Karpas-422 (cell line): Measurements from ENCODE around the gene RAB3D. TPM values are rescaled to one million over a fixed set of nuclear protein-coding genes. Genes with fewer than 3 reads are reported as not detected.
"Not testable (repeated sequence)": the region's sequence is repeated elsewhere in the genome, so short reads cannot be mapped to it uniquely, and the experiment has no call there.

Source experiments
- DNase-seq: peaks from one replicate; pipeline ENCODE4 v3.0.0-alpha.2; 2015
- H2AFZ ChIP-seq: fragments of 200-600 bp; sonication (generic); 2 replicates; pipeline ENCODE4 v1.6.1; 2014; ENCODE audit warnings: antibody characterized with exemption, low read length, mixed read lengths
- H3K27ac ChIP-seq: fragments of 200-600 bp; sonication (generic); 2 replicates; pipeline ENCODE4 v1.5.1; 2014; ENCODE audit warnings: mild to moderate bottlenecking, low read length, moderate library complexity
- H3K27me3 ChIP-seq: fragments of 200-600 bp; sonication (generic); 2 replicates; pipeline ENCODE4 v1.6.1; 2014; ENCODE audit warnings: low read length, mixed read lengths
- H3K36me3 ChIP-seq: fragments of 200-600 bp; sonication (generic); 2 replicates; pipeline ENCODE4 v1.6.1; 2014; ENCODE audit warnings: low read length, mixed read lengths; ENCODE audit not compliant: insufficient read depth
- H3K4me1 ChIP-seq: fragments of 200-600 bp; sonication (generic); 2 replicates; pipeline ENCODE4 v1.6.1; 2014; ENCODE audit warnings: mild to moderate bottlenecking, low read length, mixed read lengths
- H3K4me2 ChIP-seq: fragments of 200-600 bp; sonication (generic); 2 replicates; pipeline ENCODE4 v1.6.1; 2014; ENCODE audit warnings: low read length, low read depth, mild to moderate bottlenecking; ENCODE audit not compliant: poor library complexity, severe bottlenecking
- H3K4me3 ChIP-seq: fragments of 200-600 bp; sonication (generic); 2 replicates; pipeline ENCODE4 v1.5.1; 2014; ENCODE audit warnings: mild to moderate bottlenecking, antibody characterized with exemption, low read length, mixed read lengths
- H3K79me2 ChIP-seq: fragments of 200-600 bp; sonication (generic); 2 replicates; pipeline ENCODE4 v1.6.1; 2014; ENCODE audit warnings: mild to moderate bottlenecking, low read length, mixed read lengths
- H3K9ac ChIP-seq: fragments of 200-600 bp; sonication (generic); 2 replicates; pipeline ENCODE4 v1.6.0; 2014; ENCODE audit warnings: low read length
- H3K9me2 ChIP-seq: fragments of 200-600 bp; sonication (generic), shearing (Covaris generic); replicated peaks from 2 replicates; pipeline ENCODE4 v1.6.0; 2014; ENCODE audit warnings: mild to moderate bottlenecking, low read length, moderate library complexity; ENCODE audit not compliant: insufficient read depth
- H3K9me3 ChIP-seq: fragments of 300-700, 200-600 bp; sonication (generic); 2 replicates; pipeline ENCODE4 v1.6.1; 2014; ENCODE audit warnings: low read length, mixed read lengths
- H4K20me1 ChIP-seq: fragments of 200-600 bp; sonication (generic); 2 replicates; pipeline ENCODE4 v1.6.1; 2014; ENCODE audit warnings: mild to moderate bottlenecking, antibody characterized with exemption, low read length, low read depth; ENCODE audit not compliant: insufficient read depth
- total RNA-seq: library from RNA; depleted of rRNA; stranded (reverse); fragments of >200 nt; shearing (Covaris generic); gene quantifications from 2 replicates; pipeline ENCODE4 v1.2.3, GENCODE V29; 2014; ENCODE audit warnings: low replicate concordance

Gene RAB3D
- total RNA-seq, 1 experiment from 2014 or later: 8.6 TPM

GRCh38 chr19:11337080-11337479, 2.4 kb downstream of the RAB3D start:
- H2AFZ ChIP-seq: no peak overlapping the region
- no peak for DNase-seq
- H3K9me3 ChIP-seq: no peaks in the 10 kb centered on the region
- H3K27ac ChIP-seq: no peak overlapping the region
- peaks cover 12% of the 10 kb centered on the region for H3K36me3 ChIP-seq
- H3K4me3 ChIP-seq: no peak overlapping the region
- peaks cover 16% of the 10 kb centered on the region for H3K79me2 ChIP-seq
- no peak overlapping the region for H3K9ac ChIP-seq
- no peaks in the 10 kb centered on the region for H3K9me2 ChIP-seq
- H3K4me1 ChIP-seq: peaks cover 16% of the 10 kb centered on the region
- H3K4me2 ChIP-seq: no peak overlapping the region
- no peaks in the 10 kb centered on the region for H4K20me1 ChIP-seq
- H3K27me3 ChIP-seq: no peaks in the 10 kb centered on the region

DNA sequence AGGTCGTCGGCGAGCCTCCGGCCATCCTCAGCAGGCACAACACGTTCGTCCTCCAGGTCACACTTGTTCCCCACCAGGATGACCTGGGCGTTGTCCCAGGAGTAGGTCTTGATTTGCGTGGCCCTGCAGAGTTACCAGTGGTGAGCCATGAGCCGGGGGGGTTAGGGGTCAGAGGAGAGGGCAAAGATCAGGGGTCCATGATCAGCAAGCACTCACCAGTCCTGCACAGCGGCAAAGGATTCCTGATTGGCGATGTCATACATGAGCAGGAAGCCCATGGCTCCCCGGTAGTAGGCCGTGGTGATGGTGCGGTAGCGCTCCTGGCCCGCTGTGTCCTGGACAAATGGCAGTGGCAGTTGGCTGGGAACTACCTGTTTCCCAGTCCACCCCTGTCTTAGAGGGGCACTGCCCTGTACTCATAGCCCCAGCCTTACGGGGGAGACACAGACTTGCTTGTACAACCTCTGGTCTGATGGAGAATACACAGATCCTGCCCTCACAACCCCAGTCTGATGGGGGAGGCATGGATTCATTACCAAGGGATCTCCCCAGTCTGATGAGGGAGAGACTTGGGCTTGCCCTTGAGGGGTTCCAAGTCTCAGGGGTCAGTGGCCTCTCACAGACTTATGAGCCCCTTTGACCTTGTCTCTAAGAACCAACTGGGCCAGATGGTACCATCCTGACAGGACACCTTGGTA, 3.9 kb downstream of the RAB3D start:
- Histone ChIP-seq H3K4me3 (no peak overlapping the region), H4K20me1 (no peaks in the 10 kb centered on the region), H3K27ac (no peak overlapping the region), H3K4me2 (no peak overlapping the region), H3K27me3 (no peaks in the 10 kb centered on the region), H3K36me3 (peaks cover 6% of the 10 kb centered on the region), H3K9me2 (no peaks in the 10 kb centered on the region), H3K79me2 (peaks cover 16% of the 10 kb centered on the region), H3K9ac (no peak overlapping the region), H3K4me1 (peaks cover 16% of the 10 kb centered on the region), H3K9me3 (no peaks in the 10 kb centered on the region), H2AFZ (no peak overlapping the region)
- DNase-seq: no peak

- not testable (repeated sequence) for H3K9me2 ChIP-seq, H3K4me3 ChIP-seq, H2AFZ ChIP-seq, H3K9ac ChIP-seq, H3K36me3 ChIP-seq, H3K9me3 ChIP-seq, DNase-seq, H3K4me1 ChIP-seq, H4K20me1 ChIP-seq, H3K27ac ChIP-seq, H3K4me2 ChIP-seq, H3K27me3 ChIP-seq
- peaks cover 11% of the 10 kb centered on the region for H3K79me2 ChIP-seq
These were observed 5.6 kb downstream of the RAB3D start for GRCh38 chr19:11333838-11334237.

GRCh38 chr19:11332822-11333221, 6.6 kb downstream of the RAB3D start:
- Histone ChIP-seq H3K27ac (no peak overlapping the region), H2AFZ (no peak overlapping the region), H3K9me2 (no peaks in the 10 kb centered on the region), H3K79me2 (0 out of 2 replicates have a peak, but pooled peaks cover under 1% of the 10 kb centered on the region), H3K9me3 (no peaks in the 10 kb centered on the region), H3K4me1 (no peaks in the 10 kb centered on the region), H3K9ac (no peak overlapping the region), H4K20me1 (no peaks in the 10 kb centered on the region), H3K4me3 (no peak overlapping the region), H3K4me2 (no peak overlapping the region), H3K27me3 (no peaks in the 10 kb centered on the region), H3K36me3 (peaks cover 6% of the 10 kb centered on the region)
- no peak for DNase-seq

DNA sequence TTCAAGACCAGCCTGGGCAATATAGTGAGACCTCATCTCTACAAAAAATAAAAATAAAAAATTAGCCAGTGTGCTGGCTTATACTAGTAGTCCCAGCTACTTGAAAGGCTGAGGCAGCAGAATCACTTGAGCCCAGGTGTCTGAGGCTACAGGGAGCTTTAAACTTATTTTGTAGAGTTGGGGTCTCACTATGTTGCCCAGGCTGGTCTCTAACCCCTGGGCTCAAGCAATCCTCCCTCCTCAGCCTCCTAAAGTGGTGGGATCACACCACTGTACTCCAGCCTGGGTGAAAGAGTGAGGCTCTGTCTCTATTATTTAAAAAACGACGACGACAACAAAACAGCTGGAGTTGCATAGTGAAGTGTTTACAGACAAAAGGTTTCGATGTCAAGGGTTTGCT, 8.0 kb downstream of the RAB3D start:
- H3K4me1 ChIP-seq: no peaks in the 10 kb centered on the region
- peaks cover 6% of the 10 kb centered on the region for H3K36me3 ChIP-seq
- H3K9ac ChIP-seq: no peak overlapping the region
- no peak overlapping the region for H3K27ac ChIP-seq
- no peak overlapping the region for H3K4me2 ChIP-seq
- no peak for DNase-seq
- H3K27me3 ChIP-seq: no peaks in the 10 kb centered on the region
- H3K9me2 ChIP-seq: no peaks in the 10 kb centered on the region
- H3K9me3 ChIP-seq: no peaks in the 10 kb centered on the region
- H3K79me2 ChIP-seq: no peaks in the 10 kb centered on the region
- H4K20me1 ChIP-seq: no peaks in the 10 kb centered on the region
- H2AFZ ChIP-seq: no peak overlapping the region
- H3K4me3 ChIP-seq: no peak overlapping the region

DNA sequence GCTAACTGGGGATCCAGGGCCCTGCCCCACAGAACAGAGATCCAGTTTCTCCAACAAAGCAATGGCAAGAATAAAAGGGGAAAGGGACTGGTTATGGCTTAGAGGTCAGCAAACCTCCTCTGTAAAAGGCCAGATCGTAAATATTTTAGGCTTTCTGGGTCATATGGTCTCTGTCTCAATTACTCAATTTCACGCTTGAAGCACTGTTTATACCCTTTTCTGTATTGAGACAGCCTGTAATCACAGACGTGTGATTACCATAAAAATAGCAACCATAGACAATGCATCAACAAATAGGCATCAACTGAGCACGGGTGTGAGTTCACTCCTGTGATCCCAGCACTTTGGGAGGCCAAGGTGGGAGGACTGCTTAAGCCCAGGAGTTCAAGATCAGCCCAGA, 9.3 kb downstream of the RAB3D start:
- H3K4me3 ChIP-seq: no peak overlapping the region
- H3K4me2 ChIP-seq: no peak overlapping the region
- H2AFZ ChIP-seq: no peak overlapping the region
- no peak overlapping the region for H3K9ac ChIP-seq
- H3K4me1 ChIP-seq: no peaks in the 10 kb centered on the region
- no peak overlapping the region for H3K27ac ChIP-seq
- H3K27me3 ChIP-seq: no peaks in the 10 kb centered on the region
- DNase-seq: no peak
- no peaks in the 10 kb centered on the region for H3K9me3 ChIP-seq
- no peaks in the 10 kb centered on the region for H4K20me1 ChIP-seq
- H3K9me2 ChIP-seq: no peaks in the 10 kb centered on the region
- peaks cover 3% of the 10 kb centered on the region for H3K36me3 ChIP-seq
- H3K79me2 ChIP-seq: no peaks in the 10 kb centered on the region

- H4K20me1 ChIP-seq: no peaks in the 10 kb centered on the region
- H3K79me2 ChIP-seq: no peaks in the 10 kb centered on the region
- no peak overlapping the region for H3K4me3 ChIP-seq
- no peak for DNase-seq
- no peak overlapping the region for H3K27ac ChIP-seq
- no peaks in the 10 kb centered on the region for H3K27me3 ChIP-seq
- no peak overlapping the region for H3K4me2 ChIP-seq
- no peak overlapping the region for H2AFZ ChIP-seq
- H3K9me3 ChIP-seq: no peaks in the 10 kb centered on the region
- no peak overlapping the region for H3K9ac ChIP-seq
- no peaks in the 10 kb centered on the region for H3K4me1 ChIP-seq
- H3K36me3 ChIP-seq: no peaks in the 10 kb centered on the region
- H3K9me2 ChIP-seq: no peaks in the 10 kb centered on the region
These were observed 13.9 kb downstream of the RAB3D start for GRCh38 chr19:11325544-11325943.

- H3K9me3 ChIP-seq: no peaks in the 10 kb centered on the region
- no peaks in the 10 kb centered on the region for H3K9me2 ChIP-seq
- H3K79me2 ChIP-seq: no peaks in the 10 kb centered on the region
- H3K27me3 ChIP-seq: no peaks in the 10 kb centered on the region
- no peak overlapping the region for H3K9ac ChIP-seq
- no peaks in the 10 kb centered on the region for H3K4me1 ChIP-seq
- H3K4me2 ChIP-seq: no peak overlapping the region
- H3K4me3 ChIP-seq: no peak overlapping the region
- no peaks in the 10 kb centered on the region for H3K36me3 ChIP-seq
- H2AFZ ChIP-seq: no peak overlapping the region
- no peak for DNase-seq
- H4K20me1 ChIP-seq: no peaks in the 10 kb centered on the region
- no peak overlapping the region for H3K27ac ChIP-seq
These were observed 14.6 kb downstream of the RAB3D start for GRCh38 chr19:11324748-11325389.
